ENCODE data around the gene GNB3. TPM values are rescaled to one million over a fixed set of nuclear protein-coding genes. Genes with fewer than 3 reads are reported as not detected.

Gene GNB3
- total and polyA plus RNA-seq, 9 donors, result 0.34 to 15.0 (median 10.1) TPM

GRCh38 chr12:6837370-6838060 is 3.2 kb upstream of the GNB3 start:
- WGBS, 3 donors, result 85 to 86% (median 86%) methylated on average over 26 of the region's 26 CpGs
- TF ChIP-seq POLR2A (IDR thresholded peaks at IDR 0.05) (no peak), CTCF (IDR thresholded peaks at IDR 0.05) (no peak), EP300 (IDR thresholded peaks at IDR 0.05) (no peak)
- intact Hi-C loops (cut with DNase I), result no loop called here
- H3K4me3 ChIP-seq, result no peak overlapping the region
- H3K27ac ChIP-seq, result no peak overlapping the region
- H3K27me3 ChIP-seq, result no peaks in the 10 kb centered on the region
- H3K36me3 ChIP-seq, result no peaks in the 10 kb centered on the region
- no peak for DNase-seq
- H3K4me1 ChIP-seq (ENCODE audit: insufficient read depth), result no peaks in the 10 kb centered on the region
- H3K9me3 ChIP-seq, result no peaks in the 10 kb centered on the region

GRCh38 chr12:6838854-6839253 is 1.9 kb upstream of the GNB3 start:
- no peak overlapping the region for H3K4me3 ChIP-seq
- no peaks in the 10 kb centered on the region for H3K36me3 ChIP-seq
- intact Hi-C loops (cut with DNase I), result no loop called here
- no peaks in the 10 kb centered on the region for H3K27me3 ChIP-seq
- no peak for TF ChIP-seq EP300 (IDR thresholded peaks at IDR 0.05)
- TF ChIP-seq POLR2A (IDR thresholded peaks at IDR 0.05), result no peak
- no peak for TF ChIP-seq CTCF (IDR thresholded peaks at IDR 0.05)
- no peak for DNase-seq
- no peaks in the 10 kb centered on the region for H3K4me1 ChIP-seq (ENCODE audit: insufficient read depth)
- no peaks in the 10 kb centered on the region for H3K9me3 ChIP-seq
- H3K27ac ChIP-seq, result no peak overlapping the region
- whole genome bisulfite sequencing, 3 donors, result 84 to 89% (median 85%) methylated on average over 16 of the region's 16 CpGs

- Histone ChIP-seq H3K36me3 (no peaks in the 10 kb centered on the region), H3K27me3 (no peaks in the 10 kb centered on the region), H3K4me1 (ENCODE audit: insufficient read depth) (no peaks in the 10 kb centered on the region), H3K4me3 (no peak overlapping the region), H3K27ac (no peak overlapping the region), H3K9me3 (no peaks in the 10 kb centered on the region)
- intact Hi-C loops (cut with DNase I), result no loop called here
- TF ChIP-seq POLR2A (IDR thresholded peaks at IDR 0.05), result no peak
- TF ChIP-seq EP300 (IDR thresholded peaks at IDR 0.05), result no peak
- no peak for TF ChIP-seq CTCF (IDR thresholded peaks at IDR 0.05)
- WGBS, 3 donors, result 72 to 78% (median 73%) methylated on average over 10 of the region's 10 CpGs
- no peak for DNase-seq
Observed at GRCh38 chr12:6839482-6840201, 1.1 kb upstream of the GNB3 start.

GRCh38 chr12:6840330-6840729 is 395 bp upstream of the GNB3 start:
- H3K4me1 ChIP-seq (ENCODE audit: insufficient read depth), result no peaks in the 10 kb centered on the region
- no peak for TF ChIP-seq POLR2A (IDR thresholded peaks at IDR 0.05)
- TF ChIP-seq CTCF (IDR thresholded peaks at IDR 0.05), result no peak
- TF ChIP-seq EP300 (IDR thresholded peaks at IDR 0.05), result no peak
- no peaks in the 10 kb centered on the region for H3K9me3 ChIP-seq
- H3K27me3 ChIP-seq, result no peaks in the 10 kb centered on the region
- H3K4me3 ChIP-seq, result no peak overlapping the region
- no peak overlapping the region for H3K27ac ChIP-seq
- intact Hi-C loops (cut with DNase I), result no loop called here
- H3K36me3 ChIP-seq, result no peaks in the 10 kb centered on the region
- DNase-seq, result no peak
- WGBS, 3 donors, result 53 to 55% (median 55%) methylated on average over 1 of the region's 1 CpG

All from ovary (tissue), 9 donors.